ENCODE results near the gene STARD3. TPM values are rescaled to one million over a fixed set of nuclear protein-coding genes. Genes with fewer than 3 reads are reported as not detected.

The STARD3 gene
- total RNA-seq, 1 experiment from 2014 or later: 75.3 TPM

DNA sequence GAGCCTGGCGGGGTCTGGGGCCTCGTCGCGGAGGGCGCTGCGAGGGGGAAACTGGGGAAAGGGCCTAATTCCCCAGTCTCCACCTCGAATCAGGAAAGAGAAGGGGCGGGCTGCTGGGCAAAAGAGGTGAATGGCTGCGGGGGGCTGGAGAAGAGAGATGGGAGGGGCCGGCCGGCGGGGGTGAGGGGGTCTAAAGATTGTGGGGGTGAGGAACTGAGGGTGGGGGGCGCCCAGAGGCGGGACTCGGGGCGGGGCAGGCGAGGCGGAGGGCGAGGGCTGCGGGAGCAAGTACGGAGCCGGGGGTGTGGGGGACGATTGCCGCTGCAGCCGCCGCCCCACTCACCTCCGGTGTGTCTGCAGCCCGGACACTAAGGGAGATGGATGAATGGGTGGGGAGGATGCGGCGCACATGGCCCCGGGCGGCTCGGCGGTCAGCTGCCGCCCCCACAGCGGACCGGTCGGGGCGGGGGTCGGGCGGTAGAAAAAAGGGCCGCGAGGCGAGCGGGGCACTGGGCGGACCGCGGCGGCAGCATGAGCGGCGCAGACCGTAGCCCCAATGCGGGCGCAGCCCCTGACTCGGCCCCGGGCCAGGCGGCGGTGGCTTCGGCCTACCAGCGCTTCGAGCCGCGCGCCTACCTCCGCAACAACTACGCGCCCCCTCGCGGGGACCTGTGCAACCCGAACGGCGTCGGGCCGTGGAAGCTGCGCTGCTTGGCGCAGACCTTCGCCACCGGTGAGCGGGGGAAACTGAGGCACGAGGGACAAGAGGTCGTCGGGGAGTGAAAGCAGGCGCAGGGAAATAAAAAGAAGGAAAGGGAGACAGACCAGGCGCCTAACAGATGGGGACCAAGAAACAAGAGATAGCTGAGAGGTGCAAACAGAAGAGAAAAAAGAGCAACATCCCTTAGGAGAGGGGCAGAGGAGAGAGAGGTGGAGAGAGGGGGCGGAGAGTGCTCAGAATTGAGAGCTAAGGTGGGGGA is 31.3 kb downstream of the STARD3 start, which contains the start of gene PNMT (continued):
- TF ChIP-seq, protein P1, sequence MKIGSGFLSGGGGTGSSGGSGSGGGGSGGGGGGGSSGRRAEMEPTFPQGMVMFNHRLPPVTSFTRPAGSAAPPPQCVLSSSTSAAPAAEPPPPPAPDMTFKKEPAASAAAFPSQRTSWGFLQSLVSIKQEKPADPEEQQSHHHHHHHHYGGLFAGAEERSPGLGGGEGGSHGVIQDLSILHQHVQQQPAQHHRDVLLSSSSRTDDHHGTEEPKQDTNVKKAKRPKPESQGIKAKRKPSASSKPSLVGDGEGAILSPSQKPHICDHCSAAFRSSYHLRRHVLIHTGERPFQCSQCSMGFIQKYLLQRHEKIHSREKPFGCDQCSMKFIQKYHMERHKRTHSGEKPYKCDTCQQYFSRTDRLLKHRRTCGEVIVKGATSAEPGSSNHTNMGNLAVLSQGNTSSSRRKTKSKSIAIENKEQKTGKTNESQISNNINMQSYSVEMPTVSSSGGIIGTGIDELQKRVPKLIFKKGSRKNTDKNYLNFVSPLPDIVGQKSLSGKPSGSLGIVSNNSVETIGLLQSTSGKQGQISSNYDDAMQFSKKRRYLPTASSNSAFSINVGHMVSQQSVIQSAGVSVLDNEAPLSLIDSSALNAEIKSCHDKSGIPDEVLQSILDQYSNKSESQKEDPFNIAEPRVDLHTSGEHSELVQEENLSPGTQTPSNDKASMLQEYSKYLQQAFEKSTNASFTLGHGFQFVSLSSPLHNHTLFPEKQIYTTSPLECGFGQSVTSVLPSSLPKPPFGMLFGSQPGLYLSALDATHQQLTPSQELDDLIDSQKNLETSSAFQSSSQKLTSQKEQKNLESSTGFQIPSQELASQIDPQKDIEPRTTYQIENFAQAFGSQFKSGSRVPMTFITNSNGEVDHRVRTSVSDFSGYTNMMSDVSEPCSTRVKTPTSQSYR (CRISPR knock-in tag; IDR thresholded peaks at IDR 0.05): no peak
- TF ChIP-seq JAZF1 (CRISPR knock-in tag; IDR thresholded peaks at IDR 0.05): no peak
- TF ChIP-seq, protein P2, sequence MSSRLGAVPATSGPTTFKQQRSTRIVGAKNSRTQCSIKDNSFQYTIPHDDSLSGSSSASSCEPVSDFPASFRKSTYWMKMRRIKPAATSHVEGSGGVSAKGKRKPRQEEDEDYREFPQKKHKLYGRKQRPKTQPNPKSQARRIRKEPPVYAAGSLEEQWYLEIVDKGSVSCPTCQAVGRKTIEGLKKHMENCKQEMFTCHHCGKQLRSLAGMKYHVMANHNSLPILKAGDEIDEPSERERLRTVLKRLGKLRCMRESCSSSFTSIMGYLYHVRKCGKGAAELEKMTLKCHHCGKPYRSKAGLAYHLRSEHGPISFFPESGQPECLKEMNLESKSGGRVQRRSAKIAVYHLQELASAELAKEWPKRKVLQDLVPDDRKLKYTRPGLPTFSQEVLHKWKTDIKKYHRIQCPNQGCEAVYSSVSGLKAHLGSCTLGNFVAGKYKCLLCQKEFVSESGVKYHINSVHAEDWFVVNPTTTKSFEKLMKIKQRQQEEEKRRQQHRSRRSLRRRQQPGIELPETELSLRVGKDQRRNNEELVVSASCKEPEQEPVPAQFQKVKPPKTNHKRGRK (CRISPR knock-in tag; IDR thresholded peaks at IDR 0.05; ENCODE audit: borderline replicate concordance): 0 out of 2 replicates have a peak, but pooled peaks have one; percentile 41
- TF ChIP-seq, protein P3, sequence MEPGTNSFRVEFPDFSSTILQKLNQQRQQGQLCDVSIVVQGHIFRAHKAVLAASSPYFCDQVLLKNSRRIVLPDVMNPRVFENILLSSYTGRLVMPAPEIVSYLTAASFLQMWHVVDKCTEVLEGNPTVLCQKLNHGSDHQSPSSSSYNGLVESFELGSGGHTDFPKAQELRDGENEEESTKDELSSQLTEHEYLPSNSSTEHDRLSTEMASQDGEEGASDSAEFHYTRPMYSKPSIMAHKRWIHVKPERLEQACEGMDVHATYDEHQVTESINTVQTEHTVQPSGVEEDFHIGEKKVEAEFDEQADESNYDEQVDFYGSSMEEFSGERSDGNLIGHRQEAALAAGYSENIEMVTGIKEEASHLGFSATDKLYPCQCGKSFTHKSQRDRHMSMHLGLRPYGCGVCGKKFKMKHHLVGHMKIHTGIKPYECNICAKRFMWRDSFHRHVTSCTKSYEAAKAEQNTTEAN (CRISPR knock-in tag; IDR thresholded peaks at IDR 0.05): peak; percentile 27; the same call in 1 of the 2 replicates
- no peak for TF ChIP-seq IRF2 (CRISPR knock-in tag; IDR thresholded peaks at IDR 0.05; ENCODE audit: borderline replicate concordance, low read depth)
- TF ChIP-seq, protein P4, sequence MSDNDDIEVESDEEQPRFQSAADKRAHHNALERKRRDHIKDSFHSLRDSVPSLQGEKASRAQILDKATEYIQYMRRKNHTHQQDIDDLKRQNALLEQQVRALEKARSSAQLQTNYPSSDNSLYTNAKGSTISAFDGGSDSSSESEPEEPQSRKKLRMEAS (CRISPR knock-in tag; IDR thresholded peaks at IDR 0.05): peak; percentile 62; the same call in 1 of the 2 replicates
- TF ChIP-seq KAT7 (CRISPR knock-in tag; IDR thresholded peaks at IDR 0.05; ENCODE audit: borderline replicate concordance): 0 out of 2 replicates have a peak, but pooled peaks have one; percentile 50
- TF ChIP-seq, protein P5, sequence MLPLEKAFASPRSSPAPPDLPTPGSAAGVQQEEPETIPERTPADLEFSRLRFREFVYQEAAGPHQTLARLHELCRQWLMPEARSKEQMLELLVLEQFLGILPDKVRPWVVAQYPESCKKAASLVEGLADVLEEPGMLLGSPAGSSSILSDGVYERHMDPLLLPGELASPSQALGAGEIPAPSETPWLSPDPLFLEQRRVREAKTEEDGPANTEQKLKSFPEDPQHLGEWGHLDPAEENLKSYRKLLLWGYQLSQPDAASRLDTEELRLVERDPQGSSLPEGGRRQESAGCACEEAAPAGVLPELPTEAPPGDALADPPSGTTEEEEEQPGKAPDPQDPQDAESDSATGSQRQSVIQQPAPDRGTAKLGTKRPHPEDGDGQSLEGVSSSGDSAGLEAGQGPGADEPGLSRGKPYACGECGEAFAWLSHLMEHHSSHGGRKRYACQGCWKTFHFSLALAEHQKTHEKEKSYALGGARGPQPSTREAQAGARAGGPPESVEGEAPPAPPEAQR (CRISPR knock-in tag; IDR thresholded peaks at IDR 0.05): no peak
- no peak for TF ChIP-seq SOX15 (CRISPR knock-in tag; IDR thresholded peaks at IDR 0.05)
- TF ChIP-seq, protein P6, sequence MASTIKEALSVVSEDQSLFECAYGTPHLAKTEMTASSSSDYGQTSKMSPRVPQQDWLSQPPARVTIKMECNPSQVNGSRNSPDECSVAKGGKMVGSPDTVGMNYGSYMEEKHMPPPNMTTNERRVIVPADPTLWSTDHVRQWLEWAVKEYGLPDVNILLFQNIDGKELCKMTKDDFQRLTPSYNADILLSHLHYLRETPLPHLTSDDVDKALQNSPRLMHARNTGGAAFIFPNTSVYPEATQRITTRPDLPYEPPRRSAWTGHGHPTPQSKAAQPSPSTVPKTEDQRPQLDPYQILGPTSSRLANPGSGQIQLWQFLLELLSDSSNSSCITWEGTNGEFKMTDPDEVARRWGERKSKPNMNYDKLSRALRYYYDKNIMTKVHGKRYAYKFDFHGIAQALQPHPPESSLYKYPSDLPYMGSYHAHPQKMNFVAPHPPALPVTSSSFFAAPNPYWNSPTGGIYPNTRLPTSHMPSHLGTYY (CRISPR knock-in tag; IDR thresholded peaks at IDR 0.05): no peak
- TF ChIP-seq ZNF138 (CRISPR knock-in tag; conservative IDR thresholded peaks at IDR 0.05): no peak
- TF ChIP-seq, protein P7, sequence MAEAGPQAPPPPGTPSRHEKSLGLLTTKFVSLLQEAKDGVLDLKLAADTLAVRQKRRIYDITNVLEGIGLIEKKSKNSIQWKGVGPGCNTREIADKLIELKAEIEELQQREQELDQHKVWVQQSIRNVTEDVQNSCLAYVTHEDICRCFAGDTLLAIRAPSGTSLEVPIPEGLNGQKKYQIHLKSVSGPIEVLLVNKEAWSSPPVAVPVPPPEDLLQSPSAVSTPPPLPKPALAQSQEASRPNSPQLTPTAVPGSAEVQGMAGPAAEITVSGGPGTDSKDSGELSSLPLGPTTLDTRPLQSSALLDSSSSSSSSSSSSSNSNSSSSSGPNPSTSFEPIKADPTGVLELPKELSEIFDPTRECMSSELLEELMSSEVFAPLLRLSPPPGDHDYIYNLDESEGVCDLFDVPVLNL (CRISPR knock-in tag; IDR thresholded peaks at IDR 0.05; ENCODE audit: borderline replicate concordance, low read depth): no peak
- TF ChIP-seq ZNF671 (CRISPR knock-in tag; IDR thresholded peaks at IDR 0.05): no peak
- TF ChIP-seq, protein P8, sequence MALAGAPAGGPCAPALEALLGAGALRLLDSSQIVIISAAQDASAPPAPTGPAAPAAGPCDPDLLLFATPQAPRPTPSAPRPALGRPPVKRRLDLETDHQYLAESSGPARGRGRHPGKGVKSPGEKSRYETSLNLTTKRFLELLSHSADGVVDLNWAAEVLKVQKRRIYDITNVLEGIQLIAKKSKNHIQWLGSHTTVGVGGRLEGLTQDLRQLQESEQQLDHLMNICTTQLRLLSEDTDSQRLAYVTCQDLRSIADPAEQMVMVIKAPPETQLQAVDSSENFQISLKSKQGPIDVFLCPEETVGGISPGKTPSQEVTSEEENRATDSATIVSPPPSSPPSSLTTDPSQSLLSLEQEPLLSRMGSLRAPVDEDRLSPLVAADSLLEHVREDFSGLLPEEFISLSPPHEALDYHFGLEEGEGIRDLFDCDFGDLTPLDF (CRISPR knock-in tag; IDR thresholded peaks at IDR 0.05): 0 out of 2 replicates have a peak, but pooled peaks have one; percentile 32
- TF ChIP-seq ESRRA (CRISPR knock-in tag; IDR thresholded peaks at IDR 0.05; ENCODE audit: borderline replicate concordance): no peak
- TF ChIP-seq, protein P9, sequence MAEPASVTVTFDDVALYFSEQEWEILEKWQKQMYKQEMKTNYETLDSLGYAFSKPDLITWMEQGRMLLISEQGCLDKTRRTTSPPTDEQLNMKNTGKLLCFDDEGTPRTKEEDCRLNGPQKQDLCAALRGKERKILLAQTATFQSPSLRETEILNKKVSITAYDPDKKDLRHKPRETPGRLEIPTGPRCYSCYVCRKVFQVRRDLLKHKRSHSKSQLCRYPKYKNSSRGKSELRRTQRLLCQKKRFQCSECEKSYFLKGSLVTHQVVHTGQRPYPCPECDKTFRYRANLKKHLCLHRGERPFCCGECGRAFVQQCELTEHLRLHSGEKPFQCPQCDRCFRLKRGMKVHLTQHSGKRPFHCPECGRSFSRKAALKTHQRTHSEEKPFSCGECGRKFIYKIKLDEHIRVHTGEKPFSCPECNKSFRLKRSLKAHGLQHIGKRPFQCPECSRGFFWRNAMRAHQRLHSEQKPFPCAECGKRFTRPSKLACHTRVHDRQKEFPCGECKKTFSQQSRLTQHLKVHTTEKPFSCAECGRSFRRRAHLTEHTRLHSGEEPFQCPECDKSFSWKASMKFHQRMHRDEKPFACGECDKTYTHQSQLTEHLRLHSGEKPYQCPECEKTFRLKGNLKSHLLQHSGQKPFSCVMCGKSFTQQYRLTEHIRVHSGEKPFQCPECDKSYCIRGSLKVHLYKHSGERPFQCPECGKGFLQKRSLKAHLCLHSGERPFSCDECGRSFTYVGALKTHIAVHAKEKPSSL (CRISPR knock-in tag; conservative IDR thresholded peaks at IDR 0.05): no peak
- peak; percentile 53 for TF ChIP-seq FOXP1 (CRISPR knock-in tag; IDR thresholded peaks at IDR 0.05; ENCODE audit: borderline replicate concordance)
- no peak for TF ChIP-seq ZNF219 (CRISPR knock-in tag; IDR thresholded peaks at IDR 0.05; ENCODE audit: borderline replicate concordance)
- 0 out of 2 replicates have a peak, but pooled peaks have one; percentile 27 for TF ChIP-seq ZBTB21 (CRISPR knock-in tag; IDR thresholded peaks at IDR 0.05; ENCODE audit: borderline replicate concordance)
- no peak for TF ChIP-seq NFYB (CRISPR knock-in tag; conservative IDR thresholded peaks at IDR 0.05; ENCODE audit: low read depth)
- no peak for TF ChIP-seq NFATC4 (CRISPR knock-in tag; IDR thresholded peaks at IDR 0.05)
- no peak for TF ChIP-seq HMGA2 (CRISPR knock-in tag; IDR thresholded peaks at IDR 0.05)
